Peyer's patch (tissue), 4 donors: Measurements from ENCODE around the gene CASQ2. TPM values are rescaled to one million over a fixed set of nuclear protein-coding genes. Genes with fewer than 3 reads are reported as not detected.

Source experiments
- DNase-seq, 3 donors: peaks; one replicate each; pipeline ENCODE4 v3.0.0-alpha.2; 2017 to 2019
- H3K27ac ChIP-seq, 4 donors: fragments of 200-600 bp; sonication (generic); one replicate each; pipeline ENCODE4 v1.5.1; 2016 to 2019
- H3K27me3 ChIP-seq, 2 donors: fragments of 200-600 bp; sonication (generic); one replicate each; pipeline ENCODE4 v1.5.1; 2019
- H3K36me3 ChIP-seq, 3 donors: fragments of 200-600 bp; sonication (generic); one replicate each; pipeline ENCODE4 v1.5.1; 2016 to 2019
- H3K4me1 ChIP-seq, 4 donors: fragments of 200-600 bp; sonication (generic); one replicate each; pipeline ENCODE4 v1.5.1; 2016 to 2019
- H3K4me3 ChIP-seq, 4 donors: fragments of 200-600 bp; sonication (generic); 1 replicate in 3 of 4; 2 replicates in 1 of 4; pipeline ENCODE4 v1.5.1; 2016 to 2019; ENCODE audit warnings: mild to moderate bottlenecking in 1 of 4
- H3K9me3 ChIP-seq, 4 donors: fragments of 200-600 bp; sonication (generic); one replicate each; pipeline ENCODE4 v1.5.1; 2016 to 2019; ENCODE audit warnings: mild to moderate bottlenecking in 1 of 4
- POLR2A ChIP-seq, 2 donors: fragments of 450-650 bp; IDR thresholded peaks; one replicate each; pipeline ENCODE4 v1.5.1; 2017; ENCODE audit warnings: antibody characterized with exemption in 2 of 2, mild to moderate bottlenecking in 2 of 2, moderate library complexity in 2 of 2
- total RNA-seq, 4 donors: library from RNA; depleted of rRNA; stranded (reverse); fragments of >200 nt; gene quantifications; one replicate each; pipeline ENCODE4 v1.1.0, GENCODE V29; 2016
- TF ChIP-seq, protein P1 (sequence below), 6 experiments: fragments of 450-650 bp in 4 of 6; fragments of 200-600 bp in 2 of 6; sonication (generic) in 1 of 6; IDR thresholded peaks; one replicate each; pipeline ENCODE4 v1.5.1; 2017 to 2019; ENCODE audit warnings: antibody characterized with exemption in 6 of 6, mild to moderate bottlenecking in 3 of 6, moderate library complexity in 1 of 6

The CASQ2 gene
- total RNA-seq, 4 donors from 2014 or later: 0.53 to 1.5 (median 0.68) TPM

DNA sequence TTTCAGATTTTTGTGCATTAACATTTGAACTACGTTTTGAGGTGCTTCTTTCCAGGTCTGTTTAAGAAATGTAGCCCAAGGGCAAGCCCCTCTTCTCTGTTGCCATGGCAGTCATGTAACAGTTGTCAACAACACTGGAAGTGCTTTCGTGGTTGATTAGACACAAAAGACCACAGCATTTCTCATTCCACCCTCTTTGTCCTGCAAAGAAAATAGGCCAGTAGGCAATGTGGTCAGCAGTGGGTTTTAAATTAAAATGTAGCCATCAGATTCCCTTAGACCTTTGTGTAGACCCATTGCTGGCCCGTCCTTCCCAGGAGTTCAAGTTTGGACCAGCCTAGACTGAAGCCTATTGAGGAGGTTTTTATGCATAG, 91.3 kb downstream of the CASQ2 start:
- Histone ChIP-seq H3K36me3 (no peaks in the 10 kb centered on the region), H3K9me3 (no peaks in the 10 kb centered on the region), H3K4me1 (no peaks in the 10 kb centered on the region), H3K27ac (no peak overlapping the region), H3K4me3 (no peak overlapping the region), H3K27me3 (no peaks in the 10 kb centered on the region)
- no peak for DNase-seq
- TF ChIP-seq POLR2A (IDR thresholded peaks at IDR 0.05): no peak
- TF ChIP-seq, protein P1, sequence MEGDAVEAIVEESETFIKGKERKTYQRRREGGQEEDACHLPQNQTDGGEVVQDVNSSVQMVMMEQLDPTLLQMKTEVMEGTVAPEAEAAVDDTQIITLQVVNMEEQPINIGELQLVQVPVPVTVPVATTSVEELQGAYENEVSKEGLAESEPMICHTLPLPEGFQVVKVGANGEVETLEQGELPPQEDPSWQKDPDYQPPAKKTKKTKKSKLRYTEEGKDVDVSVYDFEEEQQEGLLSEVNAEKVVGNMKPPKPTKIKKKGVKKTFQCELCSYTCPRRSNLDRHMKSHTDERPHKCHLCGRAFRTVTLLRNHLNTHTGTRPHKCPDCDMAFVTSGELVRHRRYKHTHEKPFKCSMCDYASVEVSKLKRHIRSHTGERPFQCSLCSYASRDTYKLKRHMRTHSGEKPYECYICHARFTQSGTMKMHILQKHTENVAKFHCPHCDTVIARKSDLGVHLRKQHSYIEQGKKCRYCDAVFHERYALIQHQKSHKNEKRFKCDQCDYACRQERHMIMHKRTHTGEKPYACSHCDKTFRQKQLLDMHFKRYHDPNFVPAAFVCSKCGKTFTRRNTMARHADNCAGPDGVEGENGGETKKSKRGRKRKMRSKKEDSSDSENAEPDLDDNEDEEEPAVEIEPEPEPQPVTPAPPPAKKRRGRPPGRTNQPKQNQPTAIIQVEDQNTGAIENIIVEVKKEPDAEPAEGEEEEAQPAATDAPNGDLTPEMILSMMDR (IDR thresholded peaks at IDR 0.05): no peak

DNA sequence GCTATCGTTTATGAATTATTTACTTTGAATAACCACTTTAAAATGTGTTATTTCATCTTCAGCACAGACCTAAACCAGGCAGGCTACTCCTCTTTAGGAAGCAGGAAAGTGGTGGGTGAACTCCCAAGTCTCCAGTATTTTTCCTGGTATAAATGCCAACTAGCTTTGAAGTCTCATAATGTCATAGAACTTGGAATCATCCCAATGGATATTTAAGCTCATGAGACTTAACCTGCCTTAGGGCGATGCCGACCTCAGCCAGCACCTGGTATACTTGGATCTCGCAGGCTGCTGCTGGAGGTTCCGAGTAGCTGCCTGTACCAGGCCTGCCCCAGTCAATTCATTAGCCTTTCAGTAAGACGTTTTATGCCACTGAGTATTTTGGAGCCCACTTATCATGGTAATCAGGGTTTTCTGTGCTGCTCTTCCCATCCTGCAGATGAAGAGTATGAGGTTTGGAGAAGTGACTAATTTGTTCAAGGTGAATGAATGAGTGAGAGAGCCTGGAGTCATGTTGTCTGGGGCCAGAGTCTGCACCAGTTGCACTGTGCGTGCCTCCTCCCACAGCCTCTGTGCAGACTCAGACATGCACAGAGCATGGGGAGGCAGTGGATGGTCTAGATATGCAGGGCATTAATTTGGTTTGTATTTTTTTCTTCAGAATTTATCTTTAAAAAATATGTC, 91.9 kb downstream of the CASQ2 start:
- Histone ChIP-seq H3K4me3 (no peak overlapping the region), H3K36me3 (no peaks in the 10 kb centered on the region), H3K27me3 (no peaks in the 10 kb centered on the region), H3K4me1 (peaks cover 0 to 3% (median 0%) of the 10 kb centered on the region in 4 donors), H3K27ac (no peak overlapping the region), H3K9me3 (no peaks in the 10 kb centered on the region)
- TF ChIP-seq, protein P1 (IDR thresholded peaks at IDR 0.05): no peak
- TF ChIP-seq POLR2A (IDR thresholded peaks at IDR 0.05): no peak
- no peak for DNase-seq

DNA sequence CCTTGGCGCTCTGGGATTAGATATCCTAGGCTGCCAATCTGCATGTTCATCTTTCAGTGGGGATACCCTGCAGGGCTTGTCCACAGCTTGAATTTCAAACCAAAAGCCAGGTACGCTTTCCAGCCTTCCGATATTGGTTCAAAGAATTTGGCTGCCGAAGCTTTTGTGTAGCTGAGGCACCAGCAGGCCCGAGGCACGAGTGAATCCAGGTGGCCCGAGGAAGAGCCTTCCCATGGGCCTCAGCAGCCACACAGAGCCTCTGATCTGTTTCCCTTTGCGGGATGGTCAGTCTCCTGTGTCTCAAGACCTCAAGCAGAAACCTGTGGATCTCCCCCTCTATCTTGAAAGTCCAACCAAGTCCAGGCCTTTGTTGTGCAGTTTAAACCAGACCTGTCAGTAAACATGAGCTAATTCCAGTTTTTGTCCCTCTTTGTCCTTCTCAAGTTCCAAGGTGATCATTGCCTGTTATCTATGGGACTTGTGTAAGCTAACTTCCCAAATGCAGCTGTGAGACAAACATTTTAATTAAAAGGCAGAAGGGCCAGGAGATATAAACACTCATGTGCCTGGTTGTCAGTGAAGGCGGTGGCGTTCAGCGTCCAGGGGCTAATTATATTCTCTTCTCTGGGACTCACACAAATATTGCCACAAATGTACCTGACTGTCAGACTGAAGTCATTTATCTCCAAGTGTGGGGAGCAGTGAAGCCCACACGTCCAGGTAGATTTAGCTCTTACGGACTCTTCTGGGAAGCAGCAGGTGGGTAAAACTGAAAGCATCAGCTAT, 96.1 kb downstream of the CASQ2 start:
- Histone ChIP-seq H3K4me1 (peaks cover 0 to 23% (median 0%) of the 10 kb centered on the region in 4 donors), H3K4me3 (no peak overlapping the region), H3K27ac (peak overlapping the region in 1 of 4 donors; percentile 19), H3K9me3 (no peaks in the 10 kb centered on the region), H3K36me3 (no peaks in the 10 kb centered on the region), H3K27me3 (no peaks in the 10 kb centered on the region)
- no peak for DNase-seq
- TF ChIP-seq POLR2A (IDR thresholded peaks at IDR 0.05): no peak
- TF ChIP-seq, protein P1 (IDR thresholded peaks at IDR 0.05): no peak

DNA sequence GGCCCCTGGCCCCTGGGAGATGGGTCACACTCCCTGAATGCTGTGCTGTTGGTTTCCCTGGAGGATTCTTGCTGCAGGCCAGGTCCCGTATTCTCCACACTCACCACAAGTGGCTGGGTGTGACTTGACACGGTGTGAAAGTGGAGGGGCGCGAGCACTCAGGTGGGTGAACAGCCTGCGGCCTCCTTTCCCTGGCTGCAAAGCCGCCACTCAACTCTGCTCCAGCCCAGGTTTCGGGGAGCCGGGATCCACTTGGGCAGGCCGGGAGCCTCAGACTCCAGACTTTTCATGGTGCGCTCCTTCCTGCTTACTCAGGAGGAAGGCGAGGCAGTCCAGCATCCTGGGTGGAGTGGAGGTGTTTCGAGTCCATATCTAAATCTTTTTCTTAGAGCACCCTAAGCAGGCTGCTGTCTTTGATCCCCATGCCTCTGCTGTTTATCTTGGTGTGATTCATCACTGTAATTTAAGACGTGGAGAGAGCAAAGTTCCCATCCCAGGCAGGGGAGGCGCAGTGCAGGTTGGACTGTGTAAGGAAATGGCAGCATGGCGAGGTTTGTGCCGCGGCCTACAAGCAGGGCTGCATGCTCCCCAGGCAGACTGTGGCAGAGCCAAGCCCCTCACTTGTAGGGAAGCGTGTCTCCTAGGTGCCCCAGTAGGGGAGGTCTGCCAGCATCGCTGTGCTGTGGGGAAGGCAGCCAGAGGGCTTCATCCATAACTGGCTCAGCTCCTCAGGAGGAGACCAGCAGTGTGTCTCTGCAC, 97.2 kb downstream of the CASQ2 start:
- Histone ChIP-seq H3K4me3 (no peak overlapping the region), H3K9me3 (no peaks in the 10 kb centered on the region), H3K4me1 (peaks cover 0 to 23% (median 0%) of the 10 kb centered on the region in 4 donors), H3K27me3 (no peaks in the 10 kb centered on the region), H3K36me3 (peaks cover 0 to under 1% (median 0%) of the 10 kb centered on the region in 3 donors), H3K27ac (peak overlapping the region in 3 of 4 donors; percentile 19 to 27 (median 26))
- TF ChIP-seq POLR2A (IDR thresholded peaks at IDR 0.05): no peak
- TF ChIP-seq, protein P1 (IDR thresholded peaks at IDR 0.05): no peak
- DNase-seq: peak in 2 of 3 donors; percentile 61 to 64

DNA sequence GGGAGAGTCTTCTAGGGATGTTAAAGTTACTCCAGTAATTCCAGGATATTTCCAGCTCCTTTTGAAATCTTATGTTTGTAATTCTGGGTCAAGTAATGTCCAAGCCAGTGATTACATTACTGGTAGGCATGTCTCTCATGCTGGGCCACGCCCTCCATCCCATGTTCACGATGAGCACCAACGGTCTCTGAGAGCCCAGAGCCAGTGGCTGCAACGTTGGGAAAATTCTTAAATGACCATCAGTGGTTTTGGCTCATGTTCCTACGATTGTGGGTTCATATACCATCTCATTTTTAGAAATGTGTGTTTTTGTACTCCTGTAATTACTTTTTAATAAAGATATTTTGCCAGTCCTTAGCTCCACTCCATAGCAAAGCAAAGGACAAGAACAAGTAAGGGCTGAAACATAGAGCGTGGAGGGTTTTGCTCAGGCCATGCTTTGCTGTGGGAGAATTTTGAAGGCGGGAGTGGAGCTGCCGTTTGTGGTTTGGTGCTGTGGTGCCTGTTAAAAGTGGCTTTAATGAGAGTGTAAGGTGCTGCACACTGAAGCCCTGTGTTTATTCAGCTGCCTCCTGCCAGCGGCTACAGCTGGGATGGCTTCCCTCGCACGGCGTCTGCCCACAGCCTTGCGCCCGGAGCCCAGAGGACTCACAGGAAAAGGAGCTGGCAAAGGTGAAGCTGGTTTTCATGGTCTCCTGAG, 97.9 kb downstream of the CASQ2 start:
- H3K9me3 ChIP-seq: no peaks in the 10 kb centered on the region
- H3K27ac ChIP-seq: peak overlapping the region in 2 of 4 donors; percentile 26 to 27
- H3K4me1 ChIP-seq: peaks cover 0 to 23% (median 0%) of the 10 kb centered on the region in 4 donors
- no peaks in the 10 kb centered on the region for H3K27me3 ChIP-seq
- no peak for DNase-seq
- TF ChIP-seq POLR2A (IDR thresholded peaks at IDR 0.05): no peak
- TF ChIP-seq, protein P1 (IDR thresholded peaks at IDR 0.05): no peak
- no peak overlapping the region for H3K4me3 ChIP-seq
- H3K36me3 ChIP-seq: peaks cover 0 to 8% (median 0%) of the 10 kb centered on the region in 3 donors
